DOHH2 (cell line): ENCODE results near the gene TJP2.

Experiments used
- CTCF ChIP-seq: fragments of 200-600 bp; sonication (generic); IDR thresholded peaks from one replicate; pipeline ENCODE4 v1.5.1; 2014; ENCODE audit warnings: antibody characterized with exemption, mild to moderate bottlenecking, low read depth, low read length; ENCODE audit not compliant: poor library complexity, severe bottlenecking
- EZH2phosphoT487 ChIP-seq: fragments of 200-600 bp; sonication (generic); IDR thresholded peaks from 2 replicates; pipeline ENCODE4 v1.6.1; 2017; ENCODE audit warnings: borderline replicate concordance, mild to moderate bottlenecking, antibody characterized with exemption, low read length, moderate library complexity, mixed read lengths

GRCh38 chr9:69308206-69308931, 134.3 kb downstream of the TJP2 start:
- TF ChIP-seq CTCF (no peak), EZH2phosphoT487 (no peak)
